HL-60 (cell line): ENCODE results near the gene ART5.
"Not testable (repeated sequence)": the region's sequence is repeated elsewhere in the genome, so short reads cannot be mapped to it uniquely, and the experiment has no call there.

Experiments used
- DNase-seq, 2 experiments: peaks; one replicate each; pipeline ENCODE4 v3.0.0-alpha.2; 2010 to 2020; ENCODE audit warnings: low read depth in 1 of 2, low spot score in 1 of 2
- H3K27ac ChIP-seq: fragments of 250-450 bp; sonication (Bioruptor Pico); replicated peaks from 2 replicates; pipeline ENCODE4 v1.5.1; 2020; ENCODE audit warnings: mild to moderate bottlenecking, moderate library complexity
- H3K27me3 ChIP-seq: fragments of 250-450 bp; sonication (Bioruptor Pico); 2 replicates; pipeline ENCODE4 v1.5.1; 2021; ENCODE audit warnings: mild to moderate bottlenecking, moderate library complexity; ENCODE audit not compliant: insufficient read depth, poor library complexity, severe bottlenecking
- H3K4me3 ChIP-seq: replicated peaks from 2 replicates; pipeline ENCODE4 v1.5.1; 2011; ENCODE audit warnings: mild to moderate bottlenecking, control low read depth, low read length; ENCODE audit not compliant: insufficient read depth
- GABPA ChIP-seq: IDR thresholded peaks from 2 replicates; pipeline ENCODE4 v1.6.1; 2012; ENCODE audit warnings: low read depth
- POLR2AphosphoS5 ChIP-seq: IDR thresholded peaks from 2 replicates; pipeline ENCODE4 v1.6.1; 2012; ENCODE audit warnings: low read depth
- SPI1 ChIP-seq: IDR thresholded peaks from 2 replicates; pipeline ENCODE4 v1.6.1; 2012; ENCODE audit warnings: low read depth, mild to moderate bottlenecking, borderline replicate concordance
- TF ChIP-seq, protein P1 (sequence below): IDR thresholded peaks from one replicate; pipeline ENCODE4 v1.5.1; 2011; ENCODE audit warnings: low read length, control low read depth, inconsistent platforms; ENCODE audit not compliant: insufficient read depth
- TF ChIP-seq, protein P2 (sequence below): IDR thresholded peaks from 2 replicates; pipeline ENCODE4 v1.6.1; 2012; ENCODE audit warnings: low read depth; ENCODE audit not compliant: insufficient replicate concordance

Gene ART5

DNA sequence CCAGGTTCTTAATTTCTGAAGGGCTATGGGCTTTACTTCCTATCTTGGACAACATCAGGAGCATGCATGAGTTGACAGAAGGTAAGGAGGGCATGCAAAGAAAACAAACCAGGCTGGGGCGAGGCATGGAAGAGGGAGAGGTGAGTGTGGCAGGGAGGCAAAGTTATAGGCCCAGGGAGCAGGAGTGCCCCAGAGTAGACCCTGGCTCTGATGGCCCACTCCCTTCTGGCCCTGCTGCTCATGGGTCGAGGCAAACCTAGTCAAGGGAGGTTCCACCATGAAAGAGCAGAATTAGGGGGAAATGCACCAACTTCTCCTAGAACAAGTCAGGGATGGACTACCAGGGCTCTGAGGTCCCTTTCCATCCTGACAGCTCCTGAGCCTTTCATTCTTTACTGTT is 19.2 kb upstream of the ART5 start:
- no peaks in the 10 kb centered on the region for H3K27me3 ChIP-seq
- DNase-seq, result no peak
- no peak overlapping the region for H3K4me3 ChIP-seq
- TF ChIP-seq POLR2AphosphoS5 (no peak), GABPA (no peak), SPI1 (no peak)
- TF ChIP-seq, protein P1, sequence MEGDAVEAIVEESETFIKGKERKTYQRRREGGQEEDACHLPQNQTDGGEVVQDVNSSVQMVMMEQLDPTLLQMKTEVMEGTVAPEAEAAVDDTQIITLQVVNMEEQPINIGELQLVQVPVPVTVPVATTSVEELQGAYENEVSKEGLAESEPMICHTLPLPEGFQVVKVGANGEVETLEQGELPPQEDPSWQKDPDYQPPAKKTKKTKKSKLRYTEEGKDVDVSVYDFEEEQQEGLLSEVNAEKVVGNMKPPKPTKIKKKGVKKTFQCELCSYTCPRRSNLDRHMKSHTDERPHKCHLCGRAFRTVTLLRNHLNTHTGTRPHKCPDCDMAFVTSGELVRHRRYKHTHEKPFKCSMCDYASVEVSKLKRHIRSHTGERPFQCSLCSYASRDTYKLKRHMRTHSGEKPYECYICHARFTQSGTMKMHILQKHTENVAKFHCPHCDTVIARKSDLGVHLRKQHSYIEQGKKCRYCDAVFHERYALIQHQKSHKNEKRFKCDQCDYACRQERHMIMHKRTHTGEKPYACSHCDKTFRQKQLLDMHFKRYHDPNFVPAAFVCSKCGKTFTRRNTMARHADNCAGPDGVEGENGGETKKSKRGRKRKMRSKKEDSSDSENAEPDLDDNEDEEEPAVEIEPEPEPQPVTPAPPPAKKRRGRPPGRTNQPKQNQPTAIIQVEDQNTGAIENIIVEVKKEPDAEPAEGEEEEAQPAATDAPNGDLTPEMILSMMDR, result no peak
- TF ChIP-seq, protein P2, sequence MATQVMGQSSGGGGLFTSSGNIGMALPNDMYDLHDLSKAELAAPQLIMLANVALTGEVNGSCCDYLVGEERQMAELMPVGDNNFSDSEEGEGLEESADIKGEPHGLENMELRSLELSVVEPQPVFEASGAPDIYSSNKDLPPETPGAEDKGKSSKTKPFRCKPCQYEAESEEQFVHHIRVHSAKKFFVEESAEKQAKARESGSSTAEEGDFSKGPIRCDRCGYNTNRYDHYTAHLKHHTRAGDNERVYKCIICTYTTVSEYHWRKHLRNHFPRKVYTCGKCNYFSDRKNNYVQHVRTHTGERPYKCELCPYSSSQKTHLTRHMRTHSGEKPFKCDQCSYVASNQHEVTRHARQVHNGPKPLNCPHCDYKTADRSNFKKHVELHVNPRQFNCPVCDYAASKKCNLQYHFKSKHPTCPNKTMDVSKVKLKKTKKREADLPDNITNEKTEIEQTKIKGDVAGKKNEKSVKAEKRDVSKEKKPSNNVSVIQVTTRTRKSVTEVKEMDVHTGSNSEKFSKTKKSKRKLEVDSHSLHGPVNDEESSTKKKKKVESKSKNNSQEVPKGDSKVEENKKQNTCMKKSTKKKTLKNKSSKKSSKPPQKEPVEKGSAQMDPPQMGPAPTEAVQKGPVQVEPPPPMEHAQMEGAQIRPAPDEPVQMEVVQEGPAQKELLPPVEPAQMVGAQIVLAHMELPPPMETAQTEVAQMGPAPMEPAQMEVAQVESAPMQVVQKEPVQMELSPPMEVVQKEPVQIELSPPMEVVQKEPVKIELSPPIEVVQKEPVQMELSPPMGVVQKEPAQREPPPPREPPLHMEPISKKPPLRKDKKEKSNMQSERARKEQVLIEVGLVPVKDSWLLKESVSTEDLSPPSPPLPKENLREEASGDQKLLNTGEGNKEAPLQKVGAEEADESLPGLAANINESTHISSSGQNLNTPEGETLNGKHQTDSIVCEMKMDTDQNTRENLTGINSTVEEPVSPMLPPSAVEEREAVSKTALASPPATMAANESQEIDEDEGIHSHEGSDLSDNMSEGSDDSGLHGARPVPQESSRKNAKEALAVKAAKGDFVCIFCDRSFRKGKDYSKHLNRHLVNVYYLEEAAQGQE, result no peak
- no peak overlapping the region for H3K27ac ChIP-seq

DNA sequence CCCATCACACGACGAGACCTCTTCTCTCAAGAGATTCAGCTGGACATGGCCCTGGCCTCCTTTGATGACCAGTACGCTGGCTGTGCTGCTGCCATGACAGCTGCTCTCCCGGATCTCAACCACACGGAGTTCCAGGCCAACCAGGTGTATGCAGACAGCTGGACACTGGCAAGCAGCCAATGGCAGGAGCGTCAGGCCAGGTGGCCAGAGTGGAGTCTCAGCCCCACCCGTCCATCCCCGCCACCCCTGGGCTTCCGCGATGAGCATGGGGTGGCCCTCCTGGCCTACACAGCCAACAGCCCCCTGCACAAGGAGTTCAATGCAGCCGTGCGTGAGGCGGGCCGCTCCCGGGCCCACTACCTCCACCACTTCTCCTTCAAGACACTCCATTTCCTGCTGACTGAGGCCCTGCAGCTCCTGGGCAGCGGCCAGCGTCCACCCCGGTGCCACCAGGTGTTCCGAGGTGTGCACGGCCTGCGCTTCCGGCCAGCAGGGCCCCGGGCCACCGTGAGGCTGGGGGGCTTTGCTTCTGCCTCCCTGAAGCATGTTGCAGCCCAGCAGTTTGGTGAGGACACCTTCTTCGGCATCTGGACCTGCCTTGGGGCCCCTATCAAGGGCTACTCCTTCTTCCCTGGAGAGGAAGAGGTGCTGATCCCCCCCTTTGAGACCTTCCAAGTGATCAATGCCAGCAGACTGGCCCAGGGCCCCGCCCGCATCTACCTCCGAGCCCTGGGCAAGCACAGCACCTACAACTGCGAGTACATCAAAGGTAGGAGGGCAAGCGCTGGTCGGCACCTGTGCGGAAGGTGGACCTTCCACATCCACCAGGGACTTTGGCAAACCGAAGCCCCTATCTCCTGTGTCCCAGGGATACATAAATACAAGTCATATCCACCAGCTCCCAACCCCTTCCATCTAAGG is 18.1 kb upstream of the ART5 start:
- H3K27me3 ChIP-seq, result peaks cover under 1% of the 10 kb centered on the region
- no peak overlapping the region for H3K4me3 ChIP-seq
- TF ChIP-seq SPI1 (no peak), GABPA (no peak), POLR2AphosphoS5 (no peak)
- TF ChIP-seq, protein P2, result no peak
- TF ChIP-seq, protein P1, result no peak
- no peak overlapping the region for H3K27ac ChIP-seq
- DNase-seq, result no peak

DNA sequence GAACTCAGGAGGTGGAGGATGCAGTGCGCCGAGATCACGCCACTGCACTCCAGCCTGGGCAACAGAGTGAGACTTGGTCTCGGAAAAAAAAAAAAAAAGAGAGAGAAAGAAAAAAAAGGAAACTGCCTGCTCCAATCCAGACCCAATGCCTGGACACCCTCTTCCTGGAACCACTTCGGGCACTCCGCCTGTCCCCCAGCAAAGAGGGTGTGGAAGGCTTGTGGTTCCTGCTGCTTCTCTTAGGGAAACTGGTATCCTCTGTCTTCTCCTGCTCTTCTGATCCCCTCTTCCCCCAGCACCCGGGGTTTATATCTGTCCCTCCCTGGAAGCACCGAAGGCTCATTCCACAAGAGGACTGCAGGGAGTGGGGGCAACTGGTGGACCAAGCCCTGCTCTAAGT is 16.5 kb upstream of the ART5 start:
- TF ChIP-seq, protein P1, result no peak
- TF ChIP-seq GABPA (no peak), SPI1 (no peak), POLR2AphosphoS5 (no peak)
- TF ChIP-seq, protein P2, result no peak
- H3K27ac ChIP-seq, result no peak overlapping the region
- peaks cover 2% of the 10 kb centered on the region for H3K27me3 ChIP-seq
- no peak overlapping the region for H3K4me3 ChIP-seq
- DNase-seq, result no peak

DNA sequence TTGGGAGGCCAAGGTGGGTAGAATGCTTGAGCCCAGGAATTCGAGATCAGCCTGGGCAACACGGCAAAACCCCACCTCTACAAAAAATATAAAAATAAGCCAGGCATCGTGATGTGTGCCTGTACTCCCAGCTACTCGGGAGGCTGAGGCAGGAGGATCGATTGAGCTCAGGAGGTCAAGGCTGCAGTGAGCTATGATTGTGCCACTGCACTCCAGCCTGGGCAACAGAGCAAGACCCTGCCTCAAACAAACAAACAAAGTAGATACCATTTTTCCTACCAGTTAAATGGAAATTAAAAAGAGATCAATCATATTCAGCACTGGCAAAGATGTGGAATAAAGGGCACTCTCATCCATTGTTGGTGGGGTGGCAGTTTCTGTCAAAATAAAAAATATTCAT is 15.5 kb upstream of the ART5 start:
- not testable (repeated sequence) for H3K4me3 ChIP-seq, DNase-seq, H3K27ac ChIP-seq, H3K27me3 ChIP-seq
